Muscle of leg (tissue), 11 donors: Measurements from ENCODE around the gene FAM78A. TPM values are rescaled to one million over a fixed set of nuclear protein-coding genes. Genes with fewer than 3 reads are reported as not detected.
"Not testable (repeated sequence)": the region's sequence is repeated elsewhere in the genome, so short reads cannot be mapped to it uniquely, and the experiment has no call there.

Experiments used
- DNase-seq: peaks from one replicate; pipeline ENCODE4 v3.0.0; 2013
- H3K27ac ChIP-seq: one replicate; pipeline ENCODE4 v1.5.1; 2013; ENCODE audit warnings: mild to moderate bottlenecking, low read length, control low read depth
- H3K27me3 ChIP-seq: one replicate; pipeline ENCODE4 v1.6.1; 2013; ENCODE audit warnings: low read length; ENCODE audit not compliant: control insufficient read depth, insufficient read depth
- H3K36me3 ChIP-seq: one replicate; pipeline ENCODE4 v1.6.1; 2013; ENCODE audit warnings: low read length; ENCODE audit not compliant: control insufficient read depth, insufficient read depth
- H3K4me1 ChIP-seq: one replicate; pipeline ENCODE4 v1.6.1; 2013; ENCODE audit warnings: low read length; ENCODE audit not compliant: control insufficient read depth, insufficient read depth
- H3K4me3 ChIP-seq: one replicate; pipeline ENCODE4 v1.5.1; 2013; ENCODE audit warnings: low read length, control low read depth
- H3K9me3 ChIP-seq: replicated peaks from 2 replicates; pipeline ENCODE4 v1.6.1; 2013; ENCODE audit warnings: low read depth, low read length; ENCODE audit not compliant: control insufficient read depth
- WGBS: methylation state at CpG from one replicate; pipeline ENCODE4 v1.1.5; 2013; ENCODE audit warnings: missing lambda C conversion rate; ENCODE audit not compliant: insufficient coverage; 5-methylcytosine and 5-hydroxymethylcytosine counted together
- polyA plus RNA-seq, 8 donors: library from polyadenylated mRNA; unstranded; fragments of 120-200 nt; gene quantifications; one replicate each; pipeline versions ENCODE4 v1.2.1 to v1.2.3, GENCODE V29; 2013; ENCODE audit warnings: inconsistent platforms in 1 of 8, low replicate concordance in 1 of 8; ENCODE audit not compliant: insufficient read length in 8 of 8, insufficient read depth in 1 of 8
- total RNA-seq: library from RNA; stranded (reverse); fragments of 120-200 nt; gene quantifications from one replicate; pipeline ENCODE4 v1.2.4, GENCODE V29; 2013

Gene FAM78A
- total and polyA plus RNA-seq, 9 donors: 23.0 to 45.2 (median 33.1) TPM

DNA sequence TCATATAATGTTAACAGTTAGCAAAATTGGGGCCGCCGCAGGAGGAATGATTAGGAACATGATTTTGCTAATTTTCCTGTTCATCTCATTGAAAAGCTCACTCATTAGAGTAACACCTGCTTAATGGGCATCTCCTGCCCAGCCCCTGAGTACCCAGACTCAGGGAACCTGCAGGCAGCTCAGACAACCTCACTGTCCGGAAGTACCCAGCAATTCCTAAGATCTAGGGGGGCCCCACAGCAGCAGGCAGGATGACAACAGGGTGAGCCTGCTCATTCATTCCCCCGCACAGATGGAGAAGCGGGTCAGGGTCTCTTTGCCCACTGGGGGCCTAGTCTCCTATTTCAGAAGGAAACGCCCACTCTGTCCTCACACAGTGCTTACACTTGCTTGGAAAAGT lies 12.6 kb downstream of the FAM78A start:
- no peak overlapping the region for H3K27ac ChIP-seq
- no peak overlapping the region for H3K4me3 ChIP-seq
- no peaks in the 10 kb centered on the region for H3K9me3 ChIP-seq
- peaks cover 42% of the 10 kb centered on the region for H3K4me1 ChIP-seq
- no peak for DNase-seq
- H3K27me3 ChIP-seq: no peaks in the 10 kb centered on the region
- 77% methylated on average over 4 of the region's 6 CpGs for WGBS
- peaks cover 31% of the 10 kb centered on the region for H3K36me3 ChIP-seq

DNA sequence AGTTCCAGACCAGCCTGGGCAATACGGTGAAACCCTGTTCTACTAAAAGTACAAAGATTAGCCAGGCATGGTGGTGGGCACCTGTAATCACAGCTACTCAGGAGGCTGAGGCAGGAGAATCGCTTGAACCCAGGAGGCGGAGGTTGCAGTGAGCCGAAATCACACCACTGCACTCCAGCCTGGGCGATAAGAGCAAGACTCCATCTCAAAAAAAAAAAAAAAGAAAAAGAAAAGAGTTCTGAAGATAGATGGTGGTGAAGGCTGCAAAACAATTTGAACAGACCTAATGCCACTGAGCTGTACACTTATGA lies 13.3 kb downstream of the FAM78A start:
- H3K27ac ChIP-seq, H3K4me3 ChIP-seq, H3K9me3 ChIP-seq, DNase-seq, H3K27me3 ChIP-seq: not testable (repeated sequence)
- Histone ChIP-seq H3K4me1 (peaks cover 44% of the 10 kb centered on the region), H3K36me3 (peaks cover 34% of the 10 kb centered on the region)
- WGBS: 60% methylated on average over 1 of the region's 5 CpGs

DNA sequence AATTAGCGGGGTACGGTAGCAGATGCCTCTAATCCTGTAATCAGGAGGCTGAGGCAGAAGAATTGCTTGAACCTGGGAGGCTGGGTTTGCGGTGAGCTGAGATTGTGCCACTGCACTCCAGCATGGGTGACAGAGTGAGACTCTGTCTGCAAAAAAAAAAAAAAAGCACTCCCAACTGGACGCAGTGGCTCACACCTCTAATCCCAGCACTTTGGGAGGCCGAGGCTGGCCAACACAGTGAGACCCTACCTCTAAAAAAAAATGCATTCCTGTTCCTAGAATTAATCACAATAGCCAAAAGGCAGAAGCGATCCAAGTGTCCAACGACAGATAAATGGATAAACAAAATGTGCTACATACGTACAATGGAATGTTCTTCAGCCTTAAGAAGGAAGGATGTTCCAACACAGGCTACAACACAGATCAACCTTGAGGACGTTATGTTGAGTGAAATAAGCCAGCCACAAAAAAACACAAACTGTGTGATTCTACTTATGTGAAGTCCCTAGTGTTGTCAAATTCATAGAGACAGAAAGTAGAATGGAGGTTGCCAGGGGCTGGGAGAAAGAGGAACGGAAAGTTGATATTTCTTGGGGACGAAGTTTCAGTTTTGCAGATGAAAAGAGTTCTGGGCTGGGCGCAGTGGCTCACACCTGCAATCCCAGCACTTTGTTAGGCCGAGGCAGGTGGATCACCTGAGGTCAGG lies 13.8 kb downstream of the FAM78A start:
- DNase-seq: no peak
- Histone ChIP-seq H3K9me3 (no peaks in the 10 kb centered on the region), H3K4me3 (no peak overlapping the region), H3K4me1 (peaks cover 48% of the 10 kb centered on the region), H3K36me3 (peaks cover 34% of the 10 kb centered on the region), H3K27ac (no peak overlapping the region), H3K27me3 (no peaks in the 10 kb centered on the region)
- 86% methylated on average over 7 of the region's 13 CpGs for WGBS

DNA sequence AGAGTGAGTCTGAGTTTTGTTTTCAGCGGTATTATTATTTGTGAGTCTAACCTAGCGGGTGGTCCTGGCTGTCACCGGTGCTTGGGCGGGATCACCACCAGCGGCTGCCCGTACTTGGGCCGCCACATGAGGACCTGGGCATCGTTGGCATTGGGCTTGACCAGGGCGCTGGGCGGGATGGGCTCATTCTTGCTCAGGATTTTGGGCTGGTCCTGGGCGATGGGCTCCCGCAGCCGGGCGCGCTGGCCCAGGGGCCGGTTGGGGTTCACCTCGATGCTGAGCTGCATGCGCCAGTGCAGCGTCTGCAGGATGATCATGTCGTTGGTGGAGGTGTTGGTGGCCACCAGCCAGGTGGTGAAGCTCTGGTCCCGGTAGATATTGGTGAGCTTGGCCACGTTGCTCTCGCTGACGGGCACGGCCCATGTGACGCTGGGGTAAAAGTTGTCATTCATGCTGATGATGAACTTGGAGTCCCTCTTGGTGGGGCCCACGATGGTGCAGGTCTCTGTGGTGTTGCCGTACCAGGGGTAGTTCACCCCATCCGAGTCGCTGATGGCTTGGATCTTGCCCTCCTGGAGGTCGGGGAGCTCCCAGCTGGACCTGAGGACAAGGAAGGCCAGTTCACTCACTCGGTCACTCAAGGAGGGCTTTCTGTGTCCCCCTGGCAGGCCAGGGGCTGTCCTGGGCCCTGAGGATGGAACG lies 15.4 kb downstream of the FAM78A start:
- no peaks in the 10 kb centered on the region for H3K9me3 ChIP-seq
- no peak overlapping the region for H3K4me3 ChIP-seq
- H3K27ac ChIP-seq: no peak overlapping the region
- H3K4me1 ChIP-seq: peaks cover 47% of the 10 kb centered on the region
- peaks cover 34% of the 10 kb centered on the region for H3K36me3 ChIP-seq
- H3K27me3 ChIP-seq: no peaks in the 10 kb centered on the region
- DNase-seq: no peak
- 92% methylated on average over 31 of the region's 33 CpGs for WGBS

DNA sequence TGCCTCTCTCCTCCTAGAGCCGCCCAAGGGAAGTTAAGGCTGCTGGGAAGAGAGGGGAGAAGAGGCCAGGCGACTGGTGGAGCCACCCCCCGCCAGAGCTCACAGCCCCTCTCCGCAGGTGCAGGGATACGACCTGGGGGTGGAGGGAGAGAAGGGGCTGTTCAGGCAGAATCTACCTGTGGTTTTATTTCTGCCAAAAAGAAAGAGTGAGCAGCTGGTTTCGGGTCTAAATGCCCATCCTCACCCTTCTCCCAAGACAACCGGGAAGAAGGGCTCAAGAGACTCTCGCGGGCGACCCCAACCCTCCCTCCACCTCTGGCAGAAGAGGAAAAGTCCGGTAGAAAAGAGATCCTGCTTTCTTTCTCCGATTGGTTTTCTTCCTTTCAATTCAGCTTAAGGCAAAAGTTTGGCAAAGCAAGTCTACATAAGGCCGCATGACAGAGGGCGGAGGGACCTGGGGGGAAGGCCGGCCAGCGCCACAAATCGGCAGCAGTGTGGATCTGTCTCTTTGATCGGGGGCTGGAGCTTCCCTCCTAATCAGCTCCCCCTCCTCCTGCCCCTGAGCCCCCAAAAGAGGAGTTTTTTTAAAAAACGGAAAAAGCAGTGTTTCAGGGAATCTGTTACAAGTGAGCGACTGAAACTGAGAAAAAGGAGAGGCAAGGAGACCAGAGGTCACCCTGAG lies 16.3 kb downstream of the FAM78A start:
- peaks cover 50% of the 10 kb centered on the region for H3K4me1 ChIP-seq

DNA sequence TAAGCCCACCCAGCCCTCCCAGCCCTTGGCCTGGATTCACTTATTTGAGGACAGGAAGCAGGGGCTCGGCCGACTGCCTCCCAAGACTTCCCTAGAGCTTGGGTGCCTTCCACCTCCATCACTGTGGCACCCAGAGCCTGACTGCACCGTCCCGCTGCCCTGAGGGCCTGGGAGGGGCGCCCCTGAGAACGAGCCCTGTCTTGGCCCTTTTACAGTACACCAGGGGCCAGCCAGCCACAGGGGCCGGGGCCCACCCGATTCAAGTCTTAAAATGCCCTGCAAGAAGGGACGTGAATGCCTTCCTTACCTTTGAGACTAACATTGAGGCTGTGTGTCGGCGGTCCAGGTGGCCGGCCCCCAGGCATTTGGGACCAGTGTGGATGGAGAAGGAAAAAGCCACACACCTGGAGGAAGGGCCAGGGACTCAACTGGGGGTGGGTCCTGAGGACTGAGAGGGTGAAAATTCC lies 16.8 kb downstream of the FAM78A start:
- Histone ChIP-seq H3K36me3 (peaks cover 34% of the 10 kb centered on the region), H3K27ac (no peak overlapping the region), H3K9me3 (no peaks in the 10 kb centered on the region), H3K27me3 (no peaks in the 10 kb centered on the region), H3K4me1 (peaks cover 56% of the 10 kb centered on the region), H3K4me3 (no peak overlapping the region)
- no peak for DNase-seq
- 83% methylated on average over 8 of the region's 12 CpGs for WGBS

More for the DNA sequence above, 16.3 kb downstream of the FAM78A start:
- no peak for DNase-seq
- Histone ChIP-seq H3K27ac (no peak overlapping the region), H3K4me3 (no peak overlapping the region), H3K36me3 (peaks cover 34% of the 10 kb centered on the region), H3K9me3 (no peaks in the 10 kb centered on the region), H3K27me3 (no peaks in the 10 kb centered on the region)
- 68% methylated on average over 4 of the region's 20 CpGs for WGBS

DNA sequence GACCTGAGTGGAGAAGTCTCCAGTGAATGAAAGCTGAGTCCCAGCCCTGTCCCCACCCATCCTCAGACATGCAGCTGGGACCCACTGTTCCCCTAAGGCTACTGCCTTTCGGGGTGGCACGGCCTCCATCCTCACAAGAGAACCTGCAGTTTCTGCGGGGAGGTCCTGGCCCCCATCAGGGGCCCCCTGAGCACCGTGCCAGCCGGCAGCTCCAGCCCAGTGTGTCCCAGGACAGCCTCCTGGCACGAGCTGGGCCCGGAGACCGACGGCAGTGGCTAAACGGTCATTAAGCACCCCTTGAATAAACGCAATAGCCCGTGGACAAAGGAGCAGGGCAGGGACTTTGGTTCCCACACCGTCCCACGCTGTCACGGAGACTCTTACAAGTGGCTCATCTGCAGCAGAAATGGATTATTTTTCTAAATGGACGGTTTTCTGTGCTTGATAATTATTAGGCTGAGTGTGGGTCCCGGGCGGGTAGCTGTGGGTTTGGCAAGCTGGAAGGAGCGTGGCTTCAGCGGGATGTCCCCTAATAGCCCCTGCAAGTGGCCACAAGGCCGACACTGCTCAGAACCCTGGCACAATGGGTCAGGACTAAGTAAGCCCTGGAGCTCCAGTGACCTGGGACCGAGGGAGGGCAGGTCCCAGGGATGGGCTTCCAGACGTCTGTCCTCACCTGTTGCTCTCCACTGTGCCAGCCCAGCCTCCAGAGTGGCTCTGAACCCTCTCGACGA lies 17.4 kb downstream of the FAM78A start:
- peak overlapping the region; percentile 20 for H3K27ac ChIP-seq
- DNase-seq: no peak
- H3K9me3 ChIP-seq: no peaks in the 10 kb centered on the region
- 54% methylated on average over 23 of the region's 25 CpGs for WGBS
- no peak overlapping the region for H3K4me3 ChIP-seq
- no peaks in the 10 kb centered on the region for H3K27me3 ChIP-seq
- H3K4me1 ChIP-seq: peaks cover 56% of the 10 kb centered on the region
- peaks cover 34% of the 10 kb centered on the region for H3K36me3 ChIP-seq

DNA sequence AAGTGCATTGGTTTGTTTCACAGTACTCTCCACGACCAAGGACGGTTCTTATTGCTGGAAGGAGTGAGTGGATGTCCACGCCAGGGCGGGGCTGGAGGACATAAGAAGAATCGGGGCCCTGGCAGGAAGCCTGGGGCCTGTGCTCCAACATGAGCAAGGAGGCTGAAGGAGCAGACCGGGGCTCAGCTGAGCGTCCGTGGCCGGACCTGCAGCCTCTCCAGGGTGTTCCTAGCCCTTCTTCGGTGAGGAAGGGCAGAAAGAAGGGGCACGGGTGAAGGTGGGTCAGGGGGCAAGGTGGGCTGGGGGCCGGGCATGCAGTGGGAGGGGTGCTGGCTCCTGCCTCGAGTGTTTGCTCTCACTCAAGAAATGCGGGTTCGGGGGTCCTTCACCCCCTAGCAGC lies 18.1 kb downstream of the FAM78A start:
- 48% methylated on average over 11 of the region's 15 CpGs for WGBS
- DNase-seq: peak; percentile 91
- Histone ChIP-seq H3K27me3 (no peaks in the 10 kb centered on the region), H3K36me3 (peaks cover 32% of the 10 kb centered on the region), H3K27ac (peak overlapping the region; percentile 20), H3K4me1 (peaks cover 60% of the 10 kb centered on the region), H3K4me3 (no peak overlapping the region), H3K9me3 (no peaks in the 10 kb centered on the region)

DNA sequence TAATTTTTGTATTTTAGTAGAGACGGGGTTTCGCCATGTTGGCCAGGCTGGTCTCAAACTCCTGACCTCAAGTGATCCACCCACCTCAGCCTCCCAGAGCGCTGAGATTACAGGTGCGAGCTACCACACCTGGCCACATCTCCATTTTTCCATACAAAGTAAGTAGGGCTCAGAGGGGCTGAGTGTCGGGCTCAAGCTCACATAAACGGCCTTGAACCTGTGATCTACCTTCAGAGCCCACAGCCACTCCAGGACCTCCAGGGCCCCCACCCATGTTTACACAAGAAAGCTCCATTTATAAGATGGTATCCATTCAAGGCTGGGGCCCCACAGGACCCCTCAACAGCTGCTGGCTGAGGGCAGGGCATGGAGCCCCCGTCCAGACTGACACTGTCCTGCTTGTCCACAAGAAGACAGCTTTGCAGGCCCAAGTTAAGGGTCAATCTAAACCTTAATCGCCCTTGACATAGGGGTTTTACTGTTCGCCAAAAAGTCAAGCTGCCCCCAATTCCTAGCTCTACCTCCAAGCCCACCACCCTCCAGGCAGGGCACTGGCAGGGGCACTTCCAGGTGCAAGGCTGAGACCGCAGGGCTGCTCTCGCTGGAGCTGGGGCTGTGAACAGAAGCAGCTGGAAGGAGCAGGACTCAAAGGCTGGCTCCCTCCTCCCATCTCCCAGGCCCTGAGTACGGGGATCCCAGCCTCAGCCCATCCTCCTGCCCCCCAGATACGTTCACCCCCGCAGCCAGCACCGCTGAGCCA lies 18.9 kb downstream of the FAM78A start:
- Histone ChIP-seq H3K27me3 (no peaks in the 10 kb centered on the region), H3K4me3 (no peak overlapping the region), H3K36me3 (peaks cover 29% of the 10 kb centered on the region), H3K4me1 (peaks cover 62% of the 10 kb centered on the region), H3K9me3 (no peaks in the 10 kb centered on the region), H3K27ac (peak overlapping the region; percentile 17)
- no peak for DNase-seq
- 95% methylated on average over 6 of the region's 15 CpGs for WGBS
